OCI-LY1 (cell line): ENCODE results near the gene NAXD.

Source experiments
- H2AFZ ChIP-seq: fragments of 200-600 bp; sonication (generic), shearing (Covaris generic); 2 replicates; pipeline ENCODE4 v1.6.0; 2014; ENCODE audit warnings: antibody characterized with exemption, mild to moderate bottlenecking, low read length
- H3F3A ChIP-seq: fragments of 200-600 bp; sonication (generic), shearing (Covaris generic); 2 replicates; pipeline ENCODE4 v1.6.0; 2014; ENCODE audit warnings: mild to moderate bottlenecking, antibody characterized with exemption, low read length, moderate library complexity; ENCODE audit not compliant: insufficient read depth
- H3K27ac ChIP-seq: fragments of 200-600 bp; sonication (generic); 2 replicates; pipeline ENCODE4 v1.5.1; 2014; ENCODE audit warnings: low read length, mixed run types, mild to moderate bottlenecking, low read depth; ENCODE audit not compliant: poor library complexity, severe bottlenecking
- H3K27me3 ChIP-seq: fragments of 200-600 bp; sonication (generic); 2 replicates; pipeline ENCODE4 v1.6.0; 2014; ENCODE audit warnings: antibody characterized with exemption, mild to moderate bottlenecking, low read length, moderate library complexity; ENCODE audit not compliant: insufficient read depth
- H3K36me3 ChIP-seq: fragments of 200-600 bp; sonication (generic); 2 replicates; pipeline ENCODE4 v1.6.1; 2014; ENCODE audit warnings: mild to moderate bottlenecking, antibody characterized with exemption, low read length, moderate library complexity, mixed read lengths; ENCODE audit not compliant: insufficient read depth
- H3K4me1 ChIP-seq: fragments of 200-600 bp; sonication (generic); 2 replicates; pipeline ENCODE4 v1.5.1; 2014; ENCODE audit warnings: mild to moderate bottlenecking, low read length, moderate library complexity; ENCODE audit not compliant: insufficient read depth, severe bottlenecking
- H3K4me2 ChIP-seq: fragments of 200-600 bp; sonication (generic), shearing (Covaris generic); 2 replicates; pipeline ENCODE4 v1.6.1; 2014; ENCODE audit warnings: low read length
- H3K4me3 ChIP-seq: fragments of 200-600 bp; sonication (generic); 2 replicates; pipeline ENCODE4 v1.5.1; 2014; ENCODE audit warnings: low read length, low read depth, mild to moderate bottlenecking, mixed read lengths; ENCODE audit not compliant: poor library complexity, severe bottlenecking
- H3K79me2 ChIP-seq: fragments of 200-600 bp; shearing (Covaris generic); 2 replicates; pipeline ENCODE4 v1.6.1; 2016; ENCODE audit warnings: mixed run types, low read length, mixed read lengths; ENCODE audit not compliant: insufficient read depth
- H3K9ac ChIP-seq: fragments of 200-600 bp; sonication (generic), shearing (Covaris generic); 2 replicates; pipeline ENCODE4 v1.6.1; 2014; ENCODE audit warnings: mild to moderate bottlenecking, low read length, mixed read lengths
- H3K9me2 ChIP-seq: fragments of 200-600 bp; sonication (generic), shearing (Covaris generic); 2 replicates; pipeline ENCODE4 v1.6.1; 2014; ENCODE audit warnings: low read depth, mild to moderate bottlenecking, low read length, mixed read lengths
- H3K9me3 ChIP-seq: fragments of 200-600 bp; shearing (Covaris generic); 2 replicates; pipeline ENCODE4 v1.6.1; 2014; ENCODE audit warnings: low read length, mixed read lengths
- H4K20me1 ChIP-seq: fragments of 200-600 bp; sonication (generic), shearing (Covaris generic); 2 replicates; pipeline ENCODE4 v1.6.0; 2016; ENCODE audit warnings: mild to moderate bottlenecking, low read length; ENCODE audit not compliant: insufficient read depth
- EZH2 ChIP-seq: fragments of 200-600 bp; sonication (generic), shearing (Covaris generic); IDR thresholded peaks from 2 replicates; pipeline ENCODE4 v1.8.0; 2017; ENCODE audit warnings: borderline replicate concordance, mixed run types, mild to moderate bottlenecking, antibody characterized with exemption, low read length, moderate library complexity, mixed read lengths
- TF ChIP-seq, protein P1 (sequence below): fragments of 200-600 bp; sonication (generic), shearing (Covaris generic); IDR thresholded peaks from 2 replicates; pipeline ENCODE4 v1.5.1; 2017; ENCODE audit warnings: mild to moderate bottlenecking, antibody characterized with exemption, low read length, moderate library complexity, mixed read lengths

Gene NAXD

DNA sequence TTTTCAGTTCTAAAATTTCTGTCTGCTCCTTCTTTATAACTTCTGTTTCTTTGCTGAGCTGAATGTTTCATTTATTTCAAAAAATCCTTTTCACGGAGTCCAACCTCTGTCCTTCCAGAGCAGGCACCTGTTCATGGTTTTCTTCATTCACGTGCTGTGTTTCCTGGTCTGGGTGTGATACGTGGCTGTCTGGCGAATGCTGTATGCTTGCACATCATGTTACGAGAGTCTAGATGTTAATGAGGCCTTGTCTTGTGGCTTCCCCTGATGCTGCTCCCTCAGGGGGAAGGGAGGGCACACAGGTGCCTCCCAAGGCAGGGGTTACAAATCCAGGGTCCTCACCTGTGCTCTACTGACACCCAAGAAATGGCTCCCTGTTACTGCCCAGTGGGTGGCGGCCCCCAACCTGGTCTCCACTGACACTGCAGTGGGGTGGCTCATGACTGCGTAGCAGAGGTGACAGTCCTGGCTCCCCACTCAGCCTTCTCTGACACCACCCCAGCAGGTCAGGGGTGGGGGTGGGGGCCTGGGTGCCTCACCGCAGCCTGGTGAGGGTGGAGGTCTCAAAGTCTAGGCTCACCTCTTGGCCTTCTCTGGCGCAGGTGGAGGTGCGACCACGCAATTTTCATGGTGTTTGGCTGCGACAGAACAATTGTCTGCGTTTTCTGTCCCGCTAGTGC lies 33.7 kb upstream of the NAXD start:
- no peaks in the 10 kb centered on the region for H3F3A ChIP-seq
- H3K36me3 ChIP-seq: no peaks in the 10 kb centered on the region
- no peaks in the 10 kb centered on the region for H3K9me3 ChIP-seq
- H3K9me2 ChIP-seq: no peaks in the 10 kb centered on the region
- peaks cover 3% of the 10 kb centered on the region; the same call in 1 of the 2 replicates for H3K27me3 ChIP-seq
- H2AFZ ChIP-seq: no peak overlapping the region
- no peak overlapping the region for H3K4me2 ChIP-seq
- H3K27ac ChIP-seq: no peak overlapping the region
- TF ChIP-seq EZH2: no peak
- TF ChIP-seq, protein P1, sequence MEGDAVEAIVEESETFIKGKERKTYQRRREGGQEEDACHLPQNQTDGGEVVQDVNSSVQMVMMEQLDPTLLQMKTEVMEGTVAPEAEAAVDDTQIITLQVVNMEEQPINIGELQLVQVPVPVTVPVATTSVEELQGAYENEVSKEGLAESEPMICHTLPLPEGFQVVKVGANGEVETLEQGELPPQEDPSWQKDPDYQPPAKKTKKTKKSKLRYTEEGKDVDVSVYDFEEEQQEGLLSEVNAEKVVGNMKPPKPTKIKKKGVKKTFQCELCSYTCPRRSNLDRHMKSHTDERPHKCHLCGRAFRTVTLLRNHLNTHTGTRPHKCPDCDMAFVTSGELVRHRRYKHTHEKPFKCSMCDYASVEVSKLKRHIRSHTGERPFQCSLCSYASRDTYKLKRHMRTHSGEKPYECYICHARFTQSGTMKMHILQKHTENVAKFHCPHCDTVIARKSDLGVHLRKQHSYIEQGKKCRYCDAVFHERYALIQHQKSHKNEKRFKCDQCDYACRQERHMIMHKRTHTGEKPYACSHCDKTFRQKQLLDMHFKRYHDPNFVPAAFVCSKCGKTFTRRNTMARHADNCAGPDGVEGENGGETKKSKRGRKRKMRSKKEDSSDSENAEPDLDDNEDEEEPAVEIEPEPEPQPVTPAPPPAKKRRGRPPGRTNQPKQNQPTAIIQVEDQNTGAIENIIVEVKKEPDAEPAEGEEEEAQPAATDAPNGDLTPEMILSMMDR: no peak
- no peaks in the 10 kb centered on the region for H3K79me2 ChIP-seq
- H4K20me1 ChIP-seq: no peaks in the 10 kb centered on the region
- no peak overlapping the region for H3K9ac ChIP-seq
- H3K4me3 ChIP-seq: no peak overlapping the region
- H3K4me1 ChIP-seq: no peaks in the 10 kb centered on the region

DNA sequence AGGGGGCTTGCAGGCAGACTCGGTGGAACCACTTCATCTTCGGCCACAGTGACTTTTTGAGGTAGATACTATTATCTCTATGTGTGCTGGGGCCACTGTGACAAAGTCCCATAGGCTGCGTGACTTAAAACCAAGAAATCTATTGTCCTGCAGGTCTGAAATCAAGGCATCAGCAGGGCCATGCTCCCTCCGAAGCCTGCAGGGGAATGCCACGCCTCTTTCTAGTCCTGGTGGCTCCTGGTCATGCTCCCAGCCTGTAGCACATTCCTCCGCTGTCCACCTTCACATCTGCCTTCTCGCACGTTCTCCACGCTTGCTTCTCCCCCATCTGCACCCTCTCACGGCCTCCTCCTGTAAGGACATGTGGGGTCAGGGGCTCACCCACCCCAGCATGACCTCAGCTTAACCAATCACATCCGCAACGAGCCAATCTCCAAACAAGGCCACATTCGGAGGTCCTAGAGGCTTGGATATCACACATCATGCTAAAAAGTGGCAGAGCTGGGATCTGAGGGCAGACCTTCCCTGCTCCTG lies 32.9 kb upstream of the NAXD start:
- no peaks in the 10 kb centered on the region for H3K9me2 ChIP-seq
- no peaks in the 10 kb centered on the region for H4K20me1 ChIP-seq
- no peaks in the 10 kb centered on the region for H3K79me2 ChIP-seq
- no peak overlapping the region for H2AFZ ChIP-seq
- H3K36me3 ChIP-seq: no peaks in the 10 kb centered on the region
- no peak overlapping the region for H3K27ac ChIP-seq
- H3K4me2 ChIP-seq: no peak overlapping the region
- H3K4me1 ChIP-seq: no peaks in the 10 kb centered on the region
- H3F3A ChIP-seq: no peaks in the 10 kb centered on the region
- H3K4me3 ChIP-seq: no peak overlapping the region
- TF ChIP-seq, protein P1: no peak
- no peak for TF ChIP-seq EZH2
- peaks cover 3% of the 10 kb centered on the region; the same call in 1 of the 2 replicates for H3K27me3 ChIP-seq
- H3K9ac ChIP-seq: no peak overlapping the region
- no peaks in the 10 kb centered on the region for H3K9me3 ChIP-seq

DNA sequence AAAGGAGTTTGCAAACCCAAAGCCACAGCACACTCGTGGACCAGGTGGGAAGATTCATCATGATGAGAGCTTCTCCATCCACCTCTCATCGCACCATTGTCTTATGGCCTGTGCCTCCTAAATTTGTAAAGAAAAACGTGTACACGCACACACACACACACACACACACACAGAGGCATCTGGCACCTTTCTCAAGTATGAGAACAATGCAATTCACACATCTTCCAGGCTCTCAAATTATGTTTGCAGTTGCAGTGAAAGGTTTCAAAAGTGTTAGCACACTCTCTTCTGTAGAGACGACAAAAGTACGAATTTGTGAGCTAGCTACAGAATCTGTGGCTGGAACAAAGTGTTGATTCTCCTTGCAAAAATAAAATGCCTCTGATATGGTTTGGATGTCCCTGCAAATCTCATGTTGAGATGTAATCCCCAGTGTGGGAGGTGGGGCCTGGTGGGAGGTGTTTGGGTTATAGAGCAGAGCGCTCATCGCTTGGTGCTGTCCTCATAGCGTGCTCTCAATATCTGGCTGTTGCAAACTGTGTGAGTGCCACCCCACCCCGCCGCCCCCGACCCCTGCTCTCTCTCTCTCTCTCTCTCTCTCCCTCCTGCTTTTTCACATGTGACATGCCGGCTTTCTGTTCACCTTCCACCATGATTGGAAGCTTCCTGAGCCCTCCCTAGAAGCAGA lies 32.0 kb upstream of the NAXD start:
- H3K27ac ChIP-seq: no peak overlapping the region
- H2AFZ ChIP-seq: no peak overlapping the region
- no peaks in the 10 kb centered on the region for H3K36me3 ChIP-seq
- H3K9ac ChIP-seq: no peak overlapping the region
- H3K4me2 ChIP-seq: no peak overlapping the region
- no peak for TF ChIP-seq EZH2
- TF ChIP-seq, protein P1: no peak
- no peaks in the 10 kb centered on the region for H4K20me1 ChIP-seq
- H3K9me2 ChIP-seq: no peaks in the 10 kb centered on the region
- H3K27me3 ChIP-seq: peaks cover 3% of the 10 kb centered on the region; the same call in 1 of the 2 replicates
- no peaks in the 10 kb centered on the region for H3K9me3 ChIP-seq
- H3K4me3 ChIP-seq: no peak overlapping the region
- H3F3A ChIP-seq: no peaks in the 10 kb centered on the region
- no peaks in the 10 kb centered on the region for H3K4me1 ChIP-seq
- H3K79me2 ChIP-seq: no peaks in the 10 kb centered on the region
